ENCODE data around the gene PACSIN1. TPM values are rescaled to one million over a fixed set of nuclear protein-coding genes. Genes with fewer than 3 reads are reported as not detected.

The PACSIN1 gene
- total RNA-seq, 3 donors from 2014 or later = 0.29 to 0.33 TPM; not detected in 1

DNA sequence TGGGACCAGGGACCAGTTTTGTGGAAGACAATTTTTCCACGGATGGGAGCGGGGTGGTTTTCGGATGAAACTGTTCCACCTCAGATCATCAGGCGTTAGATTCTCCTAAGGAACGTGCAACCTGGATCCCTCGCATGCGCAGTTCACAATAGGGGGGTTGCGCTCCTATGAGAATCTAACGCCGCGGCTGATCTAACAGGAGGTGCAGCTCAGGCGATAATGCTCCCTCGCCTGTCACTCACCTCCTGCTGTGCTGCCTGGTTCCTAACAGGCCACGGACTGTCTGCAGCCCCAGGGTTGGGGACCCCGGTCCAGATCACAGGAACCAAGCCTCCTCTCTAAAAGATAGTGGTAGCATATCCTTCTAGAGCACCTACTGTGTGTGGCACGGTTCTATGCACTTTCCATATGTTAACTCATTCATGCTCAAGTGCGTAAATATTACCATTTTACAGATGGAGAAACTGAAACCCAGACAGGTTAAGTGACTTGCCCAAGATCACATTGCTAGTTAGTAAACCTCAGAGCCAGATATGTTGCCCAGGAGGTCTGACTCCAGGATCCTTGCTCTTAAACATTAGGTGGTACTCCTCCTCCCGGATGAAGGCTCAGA is 65.0 kb downstream of the PACSIN1 start:
- peaks cover 0 to 14% of the 10 kb centered on the region in 2 donors for H3K4me1 ChIP-seq
- no peak for DNase-seq (ENCODE audit: low spot score in 2 of 2)
- TF ChIP-seq POLR2AphosphoS5 (IDR thresholded peaks at IDR 0.05) (no peak), POLR2A (IDR thresholded peaks at IDR 0.05) (no peak), CTCF (IDR thresholded peaks at IDR 0.05) (no peak)
- H3K4me3 ChIP-seq = no peak overlapping the region
- no peaks in the 10 kb centered on the region for H3K9me3 ChIP-seq
- H3K36me3 ChIP-seq = no peaks in the 10 kb centered on the region
- intact Hi-C loops (cut with DNase I; ENCODE audit: low total_unique reads) = no loop called here
- H3K27ac ChIP-seq = no peak overlapping the region
- H3K27me3 ChIP-seq = no peaks in the 10 kb centered on the region

DNA sequence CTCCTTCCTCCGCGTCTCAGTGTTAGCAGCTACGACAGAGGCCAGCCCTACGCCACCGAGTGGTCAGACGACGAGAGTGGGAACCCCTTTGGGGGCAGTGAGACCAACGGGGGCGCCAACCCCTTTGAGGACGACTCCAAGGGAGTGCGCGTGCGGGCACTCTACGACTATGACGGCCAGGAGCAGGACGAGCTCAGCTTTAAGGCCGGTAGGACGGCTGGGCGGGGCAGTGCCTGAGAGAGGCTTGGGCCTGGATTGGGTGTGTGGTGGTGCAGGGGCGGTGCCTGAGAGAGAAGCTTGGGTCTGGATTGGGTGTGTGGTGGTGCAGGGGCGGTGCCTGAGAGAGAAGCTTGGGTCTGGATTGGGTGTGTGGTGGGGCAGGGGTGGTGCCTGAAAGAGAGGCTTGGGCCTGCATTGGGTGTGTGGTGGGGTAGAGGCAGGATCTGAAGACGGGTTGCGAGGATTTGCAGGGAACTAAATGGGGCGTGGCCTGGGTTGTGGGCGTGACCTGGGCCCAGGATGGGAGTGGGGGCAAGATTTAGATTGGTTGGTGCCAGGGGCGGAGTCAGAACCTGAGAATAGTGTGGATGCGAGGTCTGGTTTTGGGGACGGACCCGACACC is 65.8 kb downstream of the PACSIN1 start:
- Histone ChIP-seq H3K27me3 (no peaks in the 10 kb centered on the region), H3K4me3 (peak overlapping the region in 2 of 3 donors; percentile 11 to 35), H3K36me3 (no peaks in the 10 kb centered on the region), H3K4me1 (peaks cover 0 to 16% of the 10 kb centered on the region in 2 donors), H3K27ac (no peak overlapping the region), H3K9me3 (no peaks in the 10 kb centered on the region)
- DNase-seq (ENCODE audit: low spot score in 2 of 2) = peak in 1 of 2 donors; percentile 79
- TF ChIP-seq POLR2A (IDR thresholded peaks at IDR 0.05) = no peak
- TF ChIP-seq POLR2AphosphoS5 (IDR thresholded peaks at IDR 0.05) = no peak
- intact Hi-C loops (cut with DNase I; ENCODE audit: low total_unique reads) = no loop called here

DNA sequence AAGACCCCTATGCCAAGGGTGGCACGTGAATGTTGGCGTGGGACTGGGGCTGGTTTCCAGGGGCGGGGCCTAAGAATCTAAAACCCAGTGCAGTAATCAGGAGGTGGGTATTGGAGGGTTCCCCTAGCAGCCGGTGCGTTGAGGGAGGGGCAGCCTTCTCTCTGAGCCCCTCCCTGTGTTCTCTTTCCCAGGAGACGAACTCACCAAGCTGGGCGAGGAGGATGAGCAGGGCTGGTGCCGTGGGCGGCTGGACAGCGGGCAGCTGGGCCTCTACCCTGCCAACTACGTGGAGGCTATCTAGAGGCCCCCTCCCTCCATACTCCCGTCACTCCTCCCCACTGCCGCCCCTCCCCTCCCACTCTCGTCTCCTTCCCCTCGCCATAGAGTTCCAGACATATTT is 66.4 kb downstream of the PACSIN1 start:
- intact Hi-C loops (cut with DNase I; ENCODE audit: low total_unique reads) = no loop called here
- Histone ChIP-seq H3K27ac (no peak overlapping the region), H3K9me3 (no peaks in the 10 kb centered on the region), H3K4me3 (peak overlapping the region in 2 of 3 donors; percentile 11 to 35), H3K27me3 (no peaks in the 10 kb centered on the region), H3K4me1 (peaks cover 0 to 16% of the 10 kb centered on the region in 2 donors), H3K36me3 (no peaks in the 10 kb centered on the region)
- DNase-seq (ENCODE audit: low spot score in 2 of 2) = no peak
- TF ChIP-seq POLR2AphosphoS5 (IDR thresholded peaks at IDR 0.05) (no peak), POLR2A (IDR thresholded peaks at IDR 0.05) (no peak), CTCF (IDR thresholded peaks at IDR 0.05) (no peak)

DNA sequence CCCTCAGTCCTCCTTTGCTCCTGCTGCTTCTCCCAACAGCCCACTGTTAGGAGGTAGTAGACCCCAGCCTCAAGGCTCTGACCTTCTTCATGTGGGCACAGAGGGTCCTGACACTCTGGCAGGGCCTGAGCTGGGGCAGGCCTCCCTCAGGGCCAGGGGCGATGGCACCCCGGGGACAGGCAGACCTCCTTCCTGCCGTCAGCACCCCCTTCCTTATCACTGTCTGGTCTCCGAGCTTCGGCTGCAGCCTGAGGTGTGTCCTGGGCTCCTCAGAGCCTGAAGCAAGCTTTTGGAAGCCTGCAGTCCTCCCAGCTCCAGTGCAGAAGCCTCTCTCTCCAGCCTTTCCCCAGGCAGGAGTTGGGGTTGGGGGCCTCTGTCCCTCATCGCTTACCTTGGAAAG is 68.3 kb downstream of the PACSIN1 start:
- DNase-seq (ENCODE audit: low spot score in 2 of 2) = no peak
- intact Hi-C loops (cut with DNase I; ENCODE audit: low total_unique reads) = no loop called here
- Histone ChIP-seq H3K4me3 (no peak overlapping the region), H3K27me3 (no peaks in the 10 kb centered on the region), H3K9me3 (no peaks in the 10 kb centered on the region), H3K4me1 (peaks cover 0 to 16% of the 10 kb centered on the region in 2 donors), H3K27ac (no peak overlapping the region), H3K36me3 (no peaks in the 10 kb centered on the region)
- TF ChIP-seq CTCF (IDR thresholded peaks at IDR 0.05) (no peak), POLR2A (IDR thresholded peaks at IDR 0.05) (no peak), POLR2AphosphoS5 (IDR thresholded peaks at IDR 0.05) (no peak)

DNA sequence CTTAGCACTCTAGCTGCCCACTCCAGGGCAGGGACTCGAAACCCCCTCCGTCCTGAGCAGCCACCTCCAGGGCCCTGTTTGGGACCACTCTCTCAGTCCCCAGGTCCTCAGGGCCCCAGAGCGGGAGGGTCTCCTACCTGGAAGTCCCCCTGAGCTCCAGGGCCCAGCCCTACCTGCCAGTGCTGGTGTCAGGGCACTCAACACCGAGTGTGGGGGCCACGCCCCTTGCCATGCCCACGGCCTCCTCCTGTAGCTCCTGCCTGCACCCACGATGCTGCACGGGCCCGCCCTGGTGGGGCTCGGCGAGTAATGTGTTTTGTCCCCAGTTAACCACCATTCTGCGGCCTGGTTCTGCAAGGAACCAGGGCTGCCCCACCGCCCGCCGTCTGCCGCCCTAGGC is 68.8 kb downstream of the PACSIN1 start:
- intact Hi-C loops (cut with DNase I; ENCODE audit: low total_unique reads) = no loop called here
- TF ChIP-seq POLR2A (IDR thresholded peaks at IDR 0.05) (no peak), CTCF (IDR thresholded peaks at IDR 0.05) (no peak), POLR2AphosphoS5 (IDR thresholded peaks at IDR 0.05) (no peak)
- no peaks in the 10 kb centered on the region for H3K27me3 ChIP-seq
- no peak for DNase-seq (ENCODE audit: low spot score in 2 of 2)
- no peaks in the 10 kb centered on the region for H3K9me3 ChIP-seq
- no peak overlapping the region for H3K4me3 ChIP-seq
- peaks cover 0 to 16% of the 10 kb centered on the region in 2 donors for H3K4me1 ChIP-seq
- no peaks in the 10 kb centered on the region for H3K36me3 ChIP-seq
- H3K27ac ChIP-seq = no peak overlapping the region

All from breast epithelium (tissue), 4 donors.